Adipocyte (in vitro differentiated cells): ENCODE data around the gene LUC7L3.

ENCODE experiments used
- DNase-seq: peaks from one replicate; pipeline ENCODE4 v3.0.0-alpha.2; 2015; ENCODE audit warnings: low read depth
- H3K27me3 ChIP-seq: replicated peaks from 2 replicates; pipeline ENCODE4 v1.7.0; 2013; ENCODE audit warnings: mild to moderate bottlenecking, low read length, moderate library complexity; ENCODE audit not compliant: control insufficient read depth, insufficient read depth
- H3K36me3 ChIP-seq: 2 replicates; pipeline ENCODE4 v1.7.0; 2013; ENCODE audit warnings: low read length, mild to moderate bottlenecking, moderate library complexity; ENCODE audit not compliant: control insufficient read depth, insufficient read depth, severe bottlenecking
- H3K4me1 ChIP-seq: 2 replicates; pipeline ENCODE4 v1.7.0; 2013; ENCODE audit warnings: mild to moderate bottlenecking, low read length, moderate library complexity; ENCODE audit not compliant: control insufficient read depth, insufficient read depth
- H3K4me3 ChIP-seq: 2 replicates; pipeline ENCODE4 v1.7.0; 2013; ENCODE audit warnings: mild to moderate bottlenecking, low read length, moderate library complexity
- H3K9ac ChIP-seq: 2 replicates; pipeline ENCODE4 v1.7.0; 2013; ENCODE audit warnings: mild to moderate bottlenecking, low read length, moderate library complexity
- H3K9me3 ChIP-seq: 2 replicates; pipeline ENCODE4 v1.7.0; 2013; ENCODE audit warnings: mild to moderate bottlenecking, low read length, moderate library complexity; ENCODE audit not compliant: control insufficient read depth

The LUC7L3 gene

DNA sequence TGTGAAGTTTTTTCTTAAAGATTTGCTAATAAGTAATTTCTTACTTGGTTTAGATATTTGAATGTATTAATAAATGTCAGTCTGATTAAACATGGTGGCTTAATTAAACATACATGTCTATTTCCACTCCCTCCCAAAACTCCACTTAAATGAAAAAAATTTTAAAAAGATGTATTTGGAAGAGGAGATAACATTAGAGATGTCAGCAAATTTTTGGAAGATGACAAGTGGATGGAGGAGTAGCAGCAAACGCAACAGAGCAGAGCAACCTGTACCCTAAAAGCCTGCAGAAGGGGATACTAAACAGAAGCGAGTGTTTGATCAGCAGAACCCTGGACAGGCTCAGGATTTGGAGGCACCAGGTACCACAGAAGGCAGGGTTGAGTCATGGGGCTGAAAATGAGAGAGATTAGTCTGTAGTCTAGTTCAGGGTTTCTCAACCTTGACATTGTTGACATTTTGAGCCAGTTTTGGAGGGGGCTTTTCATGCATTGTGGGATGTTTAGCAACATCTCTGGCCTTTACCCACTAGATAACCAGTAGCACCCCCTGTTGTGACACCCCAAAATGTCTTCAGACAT is 17.8 kb downstream of the LUC7L3 start:
- peaks cover 50% of the 10 kb centered on the region for H3K36me3 ChIP-seq
- DNase-seq = no peak

DNA sequence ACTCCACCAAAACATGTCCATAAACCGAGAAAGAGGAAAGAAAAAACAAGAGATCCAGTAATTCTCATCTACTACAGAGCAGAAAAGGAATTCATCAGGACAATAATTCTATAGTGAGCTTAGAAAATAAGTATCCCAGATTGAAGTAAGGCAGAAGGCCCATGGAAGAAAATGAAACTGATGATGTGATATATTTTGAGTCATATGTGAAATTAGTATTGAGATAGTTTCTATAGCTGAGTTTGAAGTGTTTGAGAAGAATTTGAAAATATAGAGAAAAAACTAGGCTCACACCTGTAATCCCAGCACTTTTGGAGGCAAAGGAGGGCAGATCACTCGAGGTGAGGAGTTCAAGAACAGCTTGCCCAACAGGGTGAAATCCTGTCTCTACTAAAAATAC is 19.7 kb downstream of the LUC7L3 start:
- Histone ChIP-seq H3K4me1 (peaks cover 24% of the 10 kb centered on the region), H3K36me3 (peaks cover 69% of the 10 kb centered on the region), H3K27me3 (no peaks in the 10 kb centered on the region), H3K9me3 (no peaks in the 10 kb centered on the region), H3K4me3 (no peak overlapping the region), H3K9ac (no peak overlapping the region)
- no peak for DNase-seq

More for the DNA sequence above, 17.8 kb downstream of the LUC7L3 start:
- Histone ChIP-seq H3K4me1 (peaks cover 29% of the 10 kb centered on the region), H3K9me3 (no peaks in the 10 kb centered on the region), H3K27me3 (no peaks in the 10 kb centered on the region), H3K9ac (no peak overlapping the region), H3K4me3 (no peak overlapping the region)

DNA sequence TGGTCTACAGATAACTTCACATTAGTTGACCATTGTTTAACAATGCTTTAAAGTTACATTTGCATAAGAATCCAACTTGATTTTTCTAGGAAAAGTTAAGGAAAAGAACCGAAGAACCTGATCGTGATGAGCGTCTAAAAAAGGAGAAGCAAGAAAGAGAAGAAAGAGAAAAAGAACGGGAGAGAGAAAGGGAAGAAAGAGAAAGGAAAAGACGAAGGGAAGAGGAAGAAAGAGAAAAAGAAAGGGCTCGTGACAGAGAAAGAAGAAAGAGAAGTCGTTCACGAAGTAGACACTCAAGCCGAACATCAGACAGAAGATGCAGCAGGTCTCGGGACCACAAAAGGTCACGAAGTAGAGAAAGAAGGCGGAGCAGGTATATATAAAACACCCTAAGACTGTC is 26.2 kb downstream of the LUC7L3 start:
- Histone ChIP-seq H3K9me3 (no peaks in the 10 kb centered on the region), H3K9ac (no peak overlapping the region), H3K4me1 (peaks cover 17% of the 10 kb centered on the region), H3K4me3 (no peak overlapping the region), H3K27me3 (no peaks in the 10 kb centered on the region), H3K36me3 (peaks cover 99% of the 10 kb centered on the region)
- no peak for DNase-seq

DNA sequence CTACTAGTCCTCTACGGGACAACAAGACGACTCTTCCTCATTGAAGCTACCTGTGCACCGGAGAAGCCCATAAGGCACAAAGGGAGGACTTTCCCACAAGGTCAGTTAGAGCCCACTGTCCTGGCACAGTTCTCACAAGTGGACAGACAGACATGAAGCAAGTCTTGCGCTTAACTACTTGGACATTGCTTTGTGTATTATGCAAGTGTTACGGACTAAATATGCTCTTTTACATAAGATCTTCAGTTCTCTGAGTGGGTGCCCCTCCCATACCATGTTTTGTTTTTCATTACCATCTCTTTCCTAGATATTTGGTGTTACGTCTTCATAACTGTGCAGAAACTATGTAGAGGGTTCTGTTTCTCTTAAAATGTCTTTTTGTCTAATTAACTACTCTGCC is 29.8 kb downstream of the LUC7L3 start:
- H3K4me3 ChIP-seq = no peak overlapping the region

DNA sequence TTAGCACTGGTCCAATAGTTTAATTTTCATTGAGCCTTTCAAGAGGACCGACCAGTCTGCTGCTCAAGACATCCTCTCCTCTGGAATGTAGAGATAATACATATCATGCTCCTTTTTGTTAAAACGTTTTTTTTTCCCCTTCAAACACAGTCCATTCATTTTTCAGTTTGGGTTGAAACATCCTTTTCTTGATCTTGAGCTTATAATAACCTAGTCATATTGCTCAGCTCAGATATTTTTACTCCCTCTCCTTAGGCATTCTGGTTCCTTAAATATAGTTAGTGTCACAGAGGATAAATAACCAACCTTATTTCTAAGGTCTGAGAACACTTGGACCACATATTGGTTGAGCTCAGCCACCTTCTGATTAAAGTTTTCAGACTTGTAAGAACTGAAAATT is 35.1 kb downstream of the LUC7L3 start:
- H3K4me1 ChIP-seq = peaks cover 2% of the 10 kb centered on the region
- no peaks in the 10 kb centered on the region for H3K27me3 ChIP-seq
- H3K9ac ChIP-seq = no peak overlapping the region
- DNase-seq = no peak
- no peak overlapping the region for H3K4me3 ChIP-seq
- H3K9me3 ChIP-seq = no peaks in the 10 kb centered on the region
- peaks cover 64% of the 10 kb centered on the region for H3K36me3 ChIP-seq

More for the DNA sequence above, 29.8 kb downstream of the LUC7L3 start:
- peaks cover 100% of the 10 kb centered on the region for H3K36me3 ChIP-seq
- peaks cover 14% of the 10 kb centered on the region for H3K4me1 ChIP-seq
- H3K9me3 ChIP-seq = no peaks in the 10 kb centered on the region
- H3K27me3 ChIP-seq = no peaks in the 10 kb centered on the region
- H3K9ac ChIP-seq = no peak overlapping the region
- no peak for DNase-seq

DNA sequence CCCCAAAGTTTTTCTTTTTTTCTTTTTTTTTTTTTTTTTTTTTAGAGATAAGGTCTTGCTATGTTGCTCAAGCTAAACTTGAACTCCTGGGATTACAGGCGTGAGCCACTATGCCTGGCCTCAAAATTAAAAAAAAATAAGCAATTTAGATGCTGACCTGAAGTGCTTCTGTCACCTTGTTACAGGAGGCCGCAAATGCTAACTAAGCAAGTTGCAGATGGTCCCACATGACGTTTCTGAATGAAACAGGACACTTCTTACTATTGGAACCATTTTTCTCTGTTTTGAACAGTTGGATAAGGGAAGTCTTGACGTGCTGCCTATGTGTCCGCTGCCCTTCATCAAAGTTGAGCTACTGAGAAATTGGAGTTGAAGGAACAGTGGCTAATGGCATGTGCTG is 39.1 kb downstream of the LUC7L3 start:
- H3K27me3 ChIP-seq = no peaks in the 10 kb centered on the region
- peaks cover 24% of the 10 kb centered on the region for H3K36me3 ChIP-seq
- no peak overlapping the region for H3K9ac ChIP-seq
- H3K4me1 ChIP-seq = peaks cover 3% of the 10 kb centered on the region
- H3K4me3 ChIP-seq = no peak overlapping the region
- DNase-seq = no peak
- H3K9me3 ChIP-seq = no peaks in the 10 kb centered on the region

DNA sequence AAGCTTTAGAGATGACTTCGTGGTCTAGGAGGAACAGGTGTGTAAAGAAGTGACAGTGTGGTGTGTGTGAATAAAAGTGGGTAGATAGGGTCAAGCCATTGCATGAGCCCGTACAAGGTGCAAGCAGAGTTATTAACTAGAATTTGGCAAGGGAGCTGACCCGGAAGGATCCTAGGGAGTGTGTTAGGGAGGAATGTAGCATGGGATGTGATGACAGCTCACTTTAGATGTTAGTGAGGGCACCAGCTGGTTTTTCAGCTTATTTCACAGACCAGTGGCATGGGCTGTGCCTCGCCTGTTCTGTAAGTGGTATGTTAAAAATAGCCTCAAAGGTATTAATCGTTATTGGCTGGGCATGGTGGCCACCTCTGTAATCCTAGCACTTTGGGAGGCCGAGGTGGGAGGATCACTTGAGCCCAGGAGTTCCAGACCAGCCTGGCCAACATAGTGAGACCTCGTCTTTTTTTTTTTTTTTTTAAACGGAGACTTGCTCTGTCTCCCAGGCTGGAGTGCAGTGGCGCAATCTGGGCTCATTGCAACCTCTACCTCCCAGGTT is 39.7 kb downstream of the LUC7L3 start:
- H3K4me3 ChIP-seq = no peak overlapping the region
- no peak for DNase-seq
- H3K9ac ChIP-seq = no peak overlapping the region

DNA sequence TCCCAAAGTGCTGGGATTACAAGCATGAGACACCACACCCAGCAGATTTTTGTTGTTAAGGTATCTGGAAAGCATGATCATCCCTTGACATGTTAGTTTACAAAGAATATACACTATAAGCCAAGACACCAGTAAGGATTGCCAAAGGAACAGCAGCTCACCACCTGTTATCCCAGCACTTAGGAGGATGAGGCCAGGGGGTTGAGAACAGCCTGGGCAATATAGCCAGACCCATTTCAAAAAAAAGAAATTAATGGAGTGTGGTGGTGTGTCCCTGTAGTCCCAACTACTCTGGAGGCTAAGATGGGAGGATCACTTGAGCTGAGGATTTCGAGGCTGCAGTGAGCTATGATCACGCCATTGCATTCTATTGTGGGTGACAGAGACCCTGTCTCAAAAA is 42.8 kb downstream of the LUC7L3 start:
- peaks cover 37% of the 10 kb centered on the region for H3K4me1 ChIP-seq
- H3K9me3 ChIP-seq = no peaks in the 10 kb centered on the region
- H3K36me3 ChIP-seq = no peaks in the 10 kb centered on the region
- no peaks in the 10 kb centered on the region for H3K27me3 ChIP-seq
- no peak overlapping the region for H3K4me3 ChIP-seq
- H3K9ac ChIP-seq = no peak overlapping the region
- DNase-seq = no peak

More for the DNA sequence above, 39.7 kb downstream of the LUC7L3 start:
- H3K9me3 ChIP-seq = no peaks in the 10 kb centered on the region
- peaks cover 8% of the 10 kb centered on the region for H3K4me1 ChIP-seq
- peaks cover 19% of the 10 kb centered on the region for H3K36me3 ChIP-seq
- H3K27me3 ChIP-seq = no peaks in the 10 kb centered on the region

DNA sequence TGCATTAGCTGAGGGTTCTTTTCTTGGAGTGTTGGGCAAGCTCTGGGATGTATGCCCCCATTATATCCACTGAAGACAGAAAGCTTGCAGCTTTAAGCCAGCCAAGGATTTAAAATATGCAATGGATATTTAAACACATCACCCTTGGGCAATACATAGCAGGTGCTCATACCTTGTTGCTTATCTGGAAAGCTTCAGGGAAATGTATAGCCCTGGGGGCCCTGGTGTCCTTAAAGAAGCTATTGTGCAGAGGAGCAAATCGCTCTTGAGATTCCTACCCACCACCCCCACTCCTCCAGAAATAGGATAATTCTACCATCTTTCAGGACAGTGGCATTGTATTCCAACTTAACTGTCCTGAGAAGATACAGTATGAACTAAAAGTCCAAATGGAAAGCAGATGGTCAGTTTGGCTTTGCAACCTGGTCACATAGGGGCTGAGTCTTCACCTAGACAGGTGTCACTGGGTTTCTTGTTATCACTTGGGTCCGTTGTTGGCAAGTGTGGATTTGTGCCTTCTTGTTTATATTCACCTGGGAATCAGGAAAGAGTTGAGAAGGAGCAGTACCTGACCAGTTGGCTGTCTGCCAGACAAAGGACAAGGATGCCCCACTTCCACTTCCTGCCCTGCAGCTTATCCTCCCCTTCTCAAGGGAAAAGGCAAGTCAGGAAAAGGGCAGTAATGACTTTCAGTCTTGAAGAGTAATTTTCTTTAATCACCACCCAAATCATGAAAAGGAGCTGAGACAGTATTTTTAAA is 44.5 kb downstream of the LUC7L3 start:
- H3K36me3 ChIP-seq = no peaks in the 10 kb centered on the region
- H3K9ac ChIP-seq = peak overlapping the region; percentile 80
- H3K4me1 ChIP-seq = peaks cover 42% of the 10 kb centered on the region
- no peak for DNase-seq
- H3K27me3 ChIP-seq = no peaks in the 10 kb centered on the region
- H3K9me3 ChIP-seq = no peaks in the 10 kb centered on the region
- H3K4me3 ChIP-seq = no peak overlapping the region

DNA sequence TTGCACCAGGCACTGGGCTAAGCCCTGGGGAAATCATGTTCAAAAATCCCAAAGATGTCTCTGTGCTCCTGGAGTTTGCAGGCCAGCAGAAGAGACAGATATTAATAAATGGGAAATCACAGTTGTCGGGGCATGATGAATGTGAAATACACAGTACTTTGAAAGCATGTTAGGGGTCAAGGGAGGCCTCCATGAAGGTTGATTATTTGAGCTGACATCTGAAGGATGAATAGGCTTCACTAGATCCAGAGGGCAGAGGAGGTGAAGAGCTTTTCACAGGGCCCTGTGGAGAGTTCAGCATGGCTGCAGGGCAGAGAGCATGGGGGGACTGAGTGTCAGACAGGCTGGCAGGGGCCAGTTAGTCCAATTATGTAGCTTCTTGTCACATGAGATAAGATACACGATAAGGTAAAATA is 45.3 kb downstream of the LUC7L3 start:
- no peak for DNase-seq
- Histone ChIP-seq H3K4me3 (no peak overlapping the region), H3K9me3 (no peaks in the 10 kb centered on the region), H3K4me1 (peaks cover 42% of the 10 kb centered on the region), H3K27me3 (no peaks in the 10 kb centered on the region), H3K9ac (peak overlapping the region; percentile 73), H3K36me3 (no peaks in the 10 kb centered on the region)

DNA sequence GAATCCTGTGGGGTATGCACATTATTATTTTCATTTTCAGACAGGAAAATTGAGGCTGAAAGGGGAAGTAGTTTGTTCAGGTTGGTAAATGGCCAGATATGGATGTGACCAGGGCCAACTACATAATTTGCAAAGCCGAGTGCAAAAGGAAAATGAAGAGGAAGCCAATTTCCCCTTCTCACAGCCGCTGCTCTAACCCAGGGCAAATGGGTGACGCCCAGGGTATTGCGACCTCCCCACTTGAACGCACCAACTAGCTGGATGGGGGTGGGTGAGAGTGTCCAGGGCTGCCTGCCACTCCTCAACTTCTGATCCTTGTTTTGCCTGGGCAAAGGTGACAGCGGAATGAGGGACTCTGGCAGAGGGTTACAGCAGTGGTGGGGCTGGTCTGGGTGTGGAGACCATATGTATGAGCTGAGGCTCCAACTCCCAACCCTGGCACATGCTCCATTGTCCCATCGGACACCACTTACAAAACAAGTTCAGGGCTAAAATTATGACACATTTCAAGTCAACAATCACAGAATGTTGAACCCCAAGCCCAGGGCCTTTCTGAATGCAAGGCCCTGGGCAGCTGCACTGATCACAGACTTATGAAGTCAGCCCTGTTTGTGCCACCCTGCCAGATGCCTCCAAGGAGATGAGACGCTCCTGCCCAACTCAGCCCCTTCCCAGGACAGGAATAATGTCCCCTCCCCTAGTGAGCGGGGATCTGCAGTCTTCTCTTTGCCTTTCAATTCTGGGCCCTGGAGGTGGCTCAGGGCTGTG is 46.2 kb downstream of the LUC7L3 start:
- Histone ChIP-seq H3K27me3 (no peaks in the 10 kb centered on the region), H3K36me3 (no peaks in the 10 kb centered on the region), H3K4me1 (peaks cover 42% of the 10 kb centered on the region), H3K4me3 (no peak overlapping the region), H3K9ac (peak overlapping the region; percentile 73), H3K9me3 (no peaks in the 10 kb centered on the region)
- no peak for DNase-seq
